Left kidney (tissue), 2 donors: ENCODE measurements around the gene PDIA2. TPM values are rescaled to one million over a fixed set of nuclear protein-coding genes. Genes with fewer than 3 reads are reported as not detected.
"Not testable (repeated sequence)": the region's sequence is repeated elsewhere in the genome, so short reads cannot be mapped to it uniquely, and the experiment has no call there.

Source experiments
- DNase-seq: peaks from one replicate; pipeline ENCODE4 v3.0.0-alpha.2; 2013
- polyA plus RNA-seq: library from polyadenylated mRNA; unstranded; fragments of 120-200 nt; gene quantifications from one replicate; pipeline ENCODE4 v1.2.1, GENCODE V29; 2013; ENCODE audit not compliant: insufficient read length

Gene PDIA2
- polyA plus RNA-seq, 1 donor: 2.4 TPM

GRCh38 chr16:263944-264343 is 19.0 kb upstream of the PDIA2 start:
- DNase-seq: no peak

GRCh38 chr16:264440-264951 is 18.5 kb upstream of the PDIA2 start:
- DNase-seq: no peak

DNA sequence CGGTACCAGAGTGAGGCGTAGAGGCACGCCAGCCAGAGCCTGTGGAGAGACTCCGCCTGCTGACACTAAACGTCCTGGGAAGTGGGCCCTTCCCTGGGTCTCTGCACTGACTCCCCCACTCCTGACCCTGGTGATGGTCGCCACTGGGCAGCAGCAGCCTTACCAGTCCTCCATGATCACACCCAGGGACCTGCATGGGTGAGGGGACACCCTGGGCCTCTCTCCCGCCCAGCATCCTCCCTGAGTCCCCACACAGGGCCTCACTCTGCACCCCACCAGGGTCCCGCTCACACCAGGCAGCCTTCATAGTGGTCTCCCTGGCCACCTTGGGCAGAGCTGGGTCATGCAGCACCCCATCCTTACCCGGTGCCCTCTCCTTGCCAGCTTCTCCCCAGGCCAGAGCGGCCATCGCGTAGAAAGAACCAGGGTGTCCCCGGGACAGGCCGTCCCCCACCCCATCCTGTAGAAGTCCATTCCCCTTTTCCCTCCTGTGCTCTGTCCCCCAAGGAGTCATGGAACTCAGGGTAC is 17.9 kb upstream of the PDIA2 start:
- no peak for DNase-seq

DNA sequence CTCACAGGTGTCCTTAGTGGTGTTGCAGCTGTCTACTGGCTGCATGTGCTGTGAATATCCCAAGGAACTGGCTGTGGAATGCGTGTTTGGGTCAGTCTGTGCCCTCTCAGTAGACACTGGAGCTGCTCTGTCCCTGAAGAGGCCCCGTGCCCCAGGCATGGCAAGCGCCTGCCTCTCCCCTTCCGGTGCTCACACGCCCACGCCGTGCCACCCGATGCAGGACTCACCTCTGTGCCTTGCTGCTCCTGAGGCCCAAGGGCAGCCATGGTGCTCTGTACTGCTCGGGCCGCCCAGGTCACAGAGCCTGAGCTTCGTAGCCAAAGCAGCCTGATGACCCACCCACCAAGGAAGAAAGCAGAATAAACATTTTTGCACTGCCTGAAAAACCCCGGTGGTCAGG is 17.3 kb upstream of the PDIA2 start:
- DNase-seq: no peak

- DNase-seq: no peak
These were observed 16.5 kb upstream of the PDIA2 start for GRCh38 chr16:266258-267164.

DNA sequence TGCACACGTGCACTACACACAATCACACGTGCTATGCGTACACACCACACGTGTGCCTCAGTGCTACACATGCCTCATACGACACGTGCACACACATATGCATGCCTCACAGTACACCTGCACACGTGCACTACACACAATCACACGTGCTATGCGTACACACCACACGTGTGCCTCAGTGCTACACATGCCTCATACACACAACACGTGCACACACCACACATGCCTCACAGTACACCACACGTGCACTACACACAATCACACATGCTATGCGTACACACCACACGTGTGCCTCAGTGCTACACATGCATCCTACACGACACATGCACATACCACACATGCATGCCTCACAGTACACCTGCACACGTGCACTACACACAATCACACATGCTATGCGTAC is 15.4 kb upstream of the PDIA2 start:
- not testable (repeated sequence) for DNase-seq

DNA sequence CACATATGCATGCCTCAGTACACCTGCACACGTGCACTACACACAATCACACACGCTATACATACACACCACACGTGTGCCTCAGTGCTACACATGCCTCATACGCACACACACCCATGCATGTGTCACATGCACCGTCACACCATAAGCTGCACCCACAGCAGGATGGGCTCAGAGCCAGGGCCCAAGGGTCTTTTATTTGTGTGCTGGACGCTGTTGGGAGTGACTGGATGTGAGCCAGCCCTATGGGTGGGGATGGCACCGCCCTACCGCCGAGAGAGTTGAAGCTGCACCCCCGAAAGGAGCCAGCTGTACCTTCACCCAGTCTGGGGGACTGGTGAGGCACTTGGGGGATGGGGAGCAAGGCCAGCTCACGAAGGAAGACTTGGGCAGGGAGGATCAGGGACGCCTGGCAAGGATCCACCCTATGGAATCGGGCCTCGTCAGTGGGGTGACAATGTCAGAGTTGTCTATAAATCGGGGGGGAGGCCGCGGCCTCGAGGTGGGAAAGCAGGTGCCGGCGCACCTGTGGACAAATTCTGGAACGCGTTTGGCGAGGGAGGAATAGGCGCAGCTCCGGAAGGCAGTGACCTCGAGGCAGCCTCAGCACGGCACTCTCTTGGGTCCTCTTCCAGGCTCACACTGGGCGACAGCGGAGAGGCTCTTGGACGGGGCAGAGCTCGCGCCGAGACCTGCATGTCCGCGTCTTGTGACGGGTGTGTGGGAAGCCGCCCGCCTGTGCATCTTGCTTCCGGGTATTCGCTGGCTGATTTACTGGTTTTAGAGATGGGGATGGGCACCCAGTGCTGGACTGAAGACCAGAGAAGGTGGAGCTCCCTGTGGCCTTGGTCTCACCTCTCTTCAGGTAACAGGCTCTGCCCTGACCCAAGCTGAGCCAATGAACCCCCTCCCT is 14.6 kb upstream of the PDIA2 start:
- DNase-seq: no peak

DNA sequence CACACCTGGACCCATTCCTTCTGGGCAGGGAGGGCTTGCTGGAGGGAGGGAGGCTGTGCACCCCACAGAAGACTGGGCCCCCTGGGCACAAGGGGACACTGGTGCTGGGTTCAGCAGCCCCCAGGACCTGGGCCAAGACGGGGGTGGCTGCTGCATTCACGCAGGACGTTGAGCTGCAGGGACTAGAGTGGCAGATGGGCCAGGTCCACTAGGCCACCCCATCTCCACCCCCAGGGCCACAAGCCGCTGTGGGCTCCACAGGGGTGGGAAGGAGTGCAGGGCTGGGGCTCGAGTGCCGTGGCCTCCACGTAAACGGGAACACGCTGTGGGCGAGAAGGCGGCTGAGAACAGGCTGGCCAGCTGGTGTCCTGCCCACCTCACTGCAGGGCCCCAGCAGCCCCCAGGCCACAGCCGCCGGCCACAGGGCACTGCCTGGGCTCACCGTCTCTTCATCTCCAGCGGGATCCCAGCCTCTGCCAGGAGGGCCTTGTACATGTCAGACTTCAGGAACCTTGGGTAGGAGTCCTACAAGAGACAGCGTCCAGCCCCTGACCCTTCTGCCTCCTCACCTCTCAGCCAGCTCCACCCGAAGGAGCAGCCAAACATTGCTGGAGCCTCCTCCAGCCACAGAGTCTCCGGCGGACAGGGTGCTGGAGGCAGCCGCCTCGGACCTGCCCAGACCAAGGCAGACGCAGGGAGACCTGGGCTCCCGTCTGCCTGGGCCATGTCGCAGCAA is 13.7 kb upstream of the PDIA2 start:
- DNase-seq: no peak

DNA sequence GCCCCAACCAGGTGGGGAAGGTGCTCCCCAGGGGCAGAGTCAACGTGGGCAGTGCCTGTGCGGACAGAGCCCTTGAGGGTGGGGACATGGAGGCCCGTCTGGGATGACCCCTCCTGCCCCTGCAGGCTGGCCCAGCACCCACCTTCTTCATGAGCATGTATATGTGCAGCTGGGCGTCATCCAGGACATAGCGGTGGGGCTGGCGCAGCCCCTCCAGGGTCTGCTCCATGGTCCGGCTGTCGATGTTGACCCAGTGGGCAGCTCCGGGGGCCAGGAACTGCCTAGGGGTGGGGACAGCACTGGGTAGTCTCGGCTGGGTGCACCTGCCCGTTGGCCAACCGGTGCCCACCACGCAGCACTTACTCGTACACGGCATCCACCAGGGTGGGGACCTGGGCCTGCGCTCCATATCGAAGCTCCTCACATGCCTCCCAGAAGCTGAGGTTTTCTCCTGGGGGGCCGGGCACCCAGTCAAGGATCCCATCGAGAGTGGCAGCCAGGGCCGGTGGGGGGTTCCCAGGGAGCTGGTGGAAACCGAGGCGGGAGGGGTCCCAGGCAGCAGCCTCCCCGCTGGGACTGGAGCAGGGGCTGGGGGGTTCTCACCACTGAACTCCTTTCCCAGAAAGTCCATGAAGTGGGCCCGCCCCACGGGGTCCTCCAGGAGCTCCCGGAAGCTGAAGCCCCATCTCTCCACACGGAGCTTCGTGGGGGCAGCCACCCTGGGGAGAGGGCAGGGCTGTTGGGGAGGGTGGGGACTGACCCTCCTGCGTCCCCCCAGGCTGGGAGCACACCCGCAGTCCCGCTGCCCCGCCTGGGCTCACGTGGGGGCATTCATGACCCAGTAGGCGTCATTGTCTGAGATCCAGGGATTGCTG is 12.3 kb upstream of the PDIA2 start:
- no peak for DNase-seq

GRCh38 chr16:272633-273546 is 10.1 kb upstream of the PDIA2 start:
- no peak for DNase-seq

DNA sequence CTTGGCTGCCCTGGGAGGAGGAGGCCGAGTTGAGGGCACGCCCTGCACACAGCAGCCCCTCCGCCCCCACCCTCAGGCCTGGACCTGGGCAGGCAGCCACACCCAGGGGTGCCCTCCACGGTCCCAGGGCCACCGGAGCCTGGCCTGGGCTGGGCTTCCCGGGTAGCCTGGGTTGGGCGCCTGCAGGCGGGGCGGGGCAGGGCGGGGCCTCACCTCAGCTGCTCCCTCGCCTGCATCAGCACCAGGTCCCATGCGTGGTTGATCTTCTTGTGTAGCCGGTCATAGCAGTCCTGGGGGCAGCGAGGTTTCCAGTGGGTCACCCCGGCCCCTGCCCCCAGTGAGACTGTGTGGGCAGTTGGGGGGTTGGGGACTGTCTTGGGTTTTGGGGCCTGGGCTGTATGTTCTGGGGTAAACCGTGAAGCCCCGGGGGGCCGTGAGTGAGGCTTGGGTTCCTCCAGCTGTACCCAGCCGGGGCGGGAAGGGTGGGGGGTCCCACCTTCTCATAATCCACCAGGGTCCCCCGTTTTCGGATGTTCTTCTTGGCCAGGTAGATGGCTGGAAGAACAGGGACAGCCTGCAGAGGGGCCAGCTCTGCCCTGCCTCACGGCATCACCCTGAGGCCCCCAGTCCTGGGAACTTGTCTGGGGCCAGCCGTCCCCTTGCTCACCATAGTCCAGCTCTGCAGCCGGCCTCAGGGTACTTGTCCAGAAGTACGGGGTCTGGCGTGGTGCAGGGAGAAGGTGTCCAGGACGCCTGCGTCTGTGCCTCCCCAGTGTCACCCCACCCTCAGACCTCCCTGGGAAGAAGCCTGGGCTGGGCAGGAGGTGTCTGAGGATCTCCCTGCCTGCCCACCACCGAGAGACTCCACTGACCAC is 9.2 kb upstream of the PDIA2 start:
- DNase-seq: no peak

GRCh38 chr16:275041-275641 is 7.8 kb upstream of the PDIA2 start:
- DNase-seq: no peak

- no peak for DNase-seq
These were observed 7.2 kb upstream of the PDIA2 start, which contains the start of gene RGS11 for GRCh38 chr16:275786-276232. RGS11 (minus strand) TSS chr16:275944; CDS start chr16:275911, 33 bp downstream.

- no peak for DNase-seq
These were observed 6.4 kb upstream of the PDIA2 start for GRCh38 chr16:276426-277077.

GRCh38 chr16:278863-279366 is 4.0 kb upstream of the PDIA2 start:
- no peak for DNase-seq

DNA sequence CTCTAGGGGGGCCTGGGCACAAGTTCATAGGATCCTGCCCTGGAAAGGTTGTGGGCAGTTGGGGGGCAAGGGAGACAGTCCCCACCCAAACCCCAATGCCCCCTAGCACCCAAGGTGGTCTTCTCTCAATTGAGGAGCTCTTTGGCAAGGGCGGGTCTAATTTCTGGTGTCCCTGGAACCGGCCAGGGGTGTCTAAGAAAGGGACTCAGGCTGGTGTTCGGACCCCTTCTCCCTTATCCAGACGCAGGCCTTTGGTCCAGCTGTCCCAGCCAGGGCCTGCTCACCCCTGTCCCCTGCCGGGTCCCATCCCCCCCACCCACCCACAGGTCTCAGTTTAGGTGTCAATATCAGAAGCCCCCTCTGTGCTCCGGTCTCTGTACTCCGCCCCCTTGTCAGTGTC is 3.4 kb upstream of the PDIA2 start:
- no peak for DNase-seq

DNA sequence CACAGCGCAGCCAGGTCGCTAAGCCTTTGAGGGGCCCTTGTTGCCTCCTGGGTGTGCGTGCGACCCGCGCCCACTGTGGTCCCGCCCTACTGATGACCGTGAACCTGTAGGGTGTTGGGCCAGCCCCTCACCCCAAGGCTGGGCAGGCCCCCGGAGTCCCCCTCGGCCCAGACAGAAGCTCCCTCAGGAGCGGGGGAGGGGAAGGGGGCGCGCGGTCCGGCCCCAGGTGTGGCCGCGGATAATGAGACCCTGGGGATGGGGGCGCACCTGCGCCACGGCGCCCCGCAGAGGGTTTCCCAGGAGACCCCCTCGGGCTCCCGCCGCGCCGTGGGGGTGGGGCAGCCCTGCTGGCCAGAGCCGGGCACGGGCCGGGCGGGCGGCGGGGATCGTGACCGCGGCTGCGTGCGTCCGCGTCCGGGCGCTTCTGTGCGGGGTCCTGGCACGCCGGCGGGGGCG is 2.9 kb upstream of the PDIA2 start:
- no peak for DNase-seq
